HT-29 (cell line): Measurements from ENCODE around the gene ZNRF1. TPM values are rescaled to one million over a fixed set of nuclear protein-coding genes. Genes with fewer than 3 reads are reported as not detected.
"Not testable (repeated sequence)": the region's sequence is repeated elsewhere in the genome, so short reads cannot be mapped to it uniquely, and the experiment has no call there.

Source experiments
- DNase-seq: peaks from one replicate; pipeline ENCODE4 v3.0.0-alpha.2; 2015; ENCODE audit warnings: low spot score
- total RNA-seq: library from RNA; depleted of rRNA; stranded (reverse); fragments of >200 nt; shearing (Covaris generic); gene quantifications from 2 replicates; pipeline ENCODE4 v1.2.3, GENCODE V29; 2014

ZNRF1 gene
- total RNA-seq, 1 experiment from 2014 or later, result 15.5 TPM

GRCh38 chr16:75075688-75076268, 77.0 kb downstream of the ZNRF1 start:
- no peak for DNase-seq

GRCh38 chr16:75078886-75079285, 80.1 kb downstream of the ZNRF1 start:
- DNase-seq, result no peak

GRCh38 chr16:75079346-75079926, 80.6 kb downstream of the ZNRF1 start:
- no peak for DNase-seq

- DNase-seq, result no peak
Observed at GRCh38 chr16:75080205-75081029, 81.6 kb downstream of the ZNRF1 start.

GRCh38 chr16:75081179-75081859, 82.5 kb downstream of the ZNRF1 start:
- DNase-seq, result no peak

GRCh38 chr16:75083813-75084212, 85.0 kb downstream of the ZNRF1 start:
- DNase-seq, result no peak

GRCh38 chr16:75085556-75085955, 86.7 kb downstream of the ZNRF1 start:
- DNase-seq, result no peak

GRCh38 chr16:75086281-75086680, 87.5 kb downstream of the ZNRF1 start:
- no peak for DNase-seq

- no peak for DNase-seq
Observed at GRCh38 chr16:75086688-75087374, 88.0 kb downstream of the ZNRF1 start.

- DNase-seq, result no peak
Observed at GRCh38 chr16:75087375-75087979, 88.7 kb downstream of the ZNRF1 start.

GRCh38 chr16:75088216-75088615, 89.4 kb downstream of the ZNRF1 start:
- DNase-seq, result no peak

GRCh38 chr16:75088934-75089333, 90.1 kb downstream of the ZNRF1 start:
- no peak for DNase-seq

GRCh38 chr16:75089486-75090202, 90.8 kb downstream of the ZNRF1 start:
- no peak for DNase-seq

GRCh38 chr16:75090899-75091298, 92.1 kb downstream of the ZNRF1 start:
- DNase-seq, result not testable (repeated sequence)

GRCh38 chr16:75091619-75092018, 92.8 kb downstream of the ZNRF1 start:
- not testable (repeated sequence) for DNase-seq

- no peak for DNase-seq
Observed at GRCh38 chr16:75092777-75093176, 94.0 kb downstream of the ZNRF1 start.

GRCh38 chr16:75093598-75094540, 95.0 kb downstream of the ZNRF1 start:
- DNase-seq, result no peak

GRCh38 chr16:75095204-75095621, 96.4 kb downstream of the ZNRF1 start:
- DNase-seq, result no peak

- DNase-seq, result peak; percentile 85
Observed at GRCh38 chr16:75096656-75097055, 97.8 kb downstream of the ZNRF1 start.
